ENCODE measurements around the gene TRAF3IP1.

The TRAF3IP1 gene

GRCh38 chr2:238449241-238449640 lies 128.9 kb downstream of the TRAF3IP1 start:
- DNase-seq (ENCODE audit: low spot score) = no peak

- no peak for DNase-seq (ENCODE audit: low spot score)
Measured at GRCh38 chr2:238449909-238450417, 129.6 kb downstream of the TRAF3IP1 start.

- DNase-seq (ENCODE audit: low spot score) = no peak
Measured at GRCh38 chr2:238450440-238450861, 130.1 kb downstream of the TRAF3IP1 start.

Measured in hepatic stellate cell (primary cell).